Keratinocyte (primary cell): ENCODE results near the gene MBLAC1.

Source experiments
- EZH2 ChIP-seq: IDR thresholded peaks from one replicate; pipeline ENCODE4 v1.6.1; 2012; ENCODE audit warnings: inconsistent platforms, mild to moderate bottlenecking, low read length, moderate library complexity
- TF ChIP-seq, protein P1 (sequence below), 3 experiments: IDR thresholded peaks in 1 of 3; conservative IDR thresholded peaks in 1 of 3; optimal IDR thresholded peaks in 1 of 3; 2 replicates in 2 of 3; 3 replicates in 1 of 3; pipeline versions ENCODE3 to v1.5.1; 2011; ENCODE audit warnings: low read length in 3 of 3, mild to moderate bottlenecking in 3 of 3, moderate library complexity in 2 of 3, control low read depth in 1 of 3, inconsistent platforms in 1 of 3; ENCODE audit not compliant: insufficient read depth in 2 of 3; ENCODE audit errors: extremely low read depth in 1 of 3

GRCh38 chr7:100171087-100171681 lies 44.4 kb downstream of the MBLAC1 start:
- TF ChIP-seq, protein P1, sequence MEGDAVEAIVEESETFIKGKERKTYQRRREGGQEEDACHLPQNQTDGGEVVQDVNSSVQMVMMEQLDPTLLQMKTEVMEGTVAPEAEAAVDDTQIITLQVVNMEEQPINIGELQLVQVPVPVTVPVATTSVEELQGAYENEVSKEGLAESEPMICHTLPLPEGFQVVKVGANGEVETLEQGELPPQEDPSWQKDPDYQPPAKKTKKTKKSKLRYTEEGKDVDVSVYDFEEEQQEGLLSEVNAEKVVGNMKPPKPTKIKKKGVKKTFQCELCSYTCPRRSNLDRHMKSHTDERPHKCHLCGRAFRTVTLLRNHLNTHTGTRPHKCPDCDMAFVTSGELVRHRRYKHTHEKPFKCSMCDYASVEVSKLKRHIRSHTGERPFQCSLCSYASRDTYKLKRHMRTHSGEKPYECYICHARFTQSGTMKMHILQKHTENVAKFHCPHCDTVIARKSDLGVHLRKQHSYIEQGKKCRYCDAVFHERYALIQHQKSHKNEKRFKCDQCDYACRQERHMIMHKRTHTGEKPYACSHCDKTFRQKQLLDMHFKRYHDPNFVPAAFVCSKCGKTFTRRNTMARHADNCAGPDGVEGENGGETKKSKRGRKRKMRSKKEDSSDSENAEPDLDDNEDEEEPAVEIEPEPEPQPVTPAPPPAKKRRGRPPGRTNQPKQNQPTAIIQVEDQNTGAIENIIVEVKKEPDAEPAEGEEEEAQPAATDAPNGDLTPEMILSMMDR (optimal IDR thresholded peaks at IDR 0.05 in 1 of 3, IDR thresholded peaks at IDR 0.05 in 1 of 3, conservative IDR thresholded peaks at IDR 0.05 in 1 of 3; ENCODE audit: extremely low read depth in 1 of 3, insufficient read depth in 2 of 3, low read length in 3 of 3): no peak
- no peak for TF ChIP-seq EZH2
